Measurements from ENCODE around the gene SDHB. TPM values are rescaled to one million over a fixed set of nuclear protein-coding genes. Genes with fewer than 3 reads are reported as not detected.

Gene SDHB
- total RNA-seq, 1 donor from 2014 or later, result 46.3 TPM

GRCh38 chr1:16986113-16986512, 67.7 kb downstream of the SDHB start:
- Mint-ChIP-seq H3K27ac (no peak overlapping the region), H3K36me3 (ENCODE audit: insufficient read depth) (peaks cover 5% of the 10 kb centered on the region), H3K9me3 (ENCODE audit: low read depth) (no peaks in the 10 kb centered on the region), H3K27me3 (peaks cover 4% of the 10 kb centered on the region), H3K4me3 (ENCODE audit: low read depth) (no peak overlapping the region), H3K4me1 (ENCODE audit: low read depth) (peaks cover 5% of the 10 kb centered on the region)
- no peak for TF ChIP-seq CTCF (IDR thresholded peaks at IDR 0.05; ENCODE audit: unreplicated experiment)
- no peak for DNase-seq (ENCODE audit: low spot score, unreplicated experiment)

- Mint-ChIP-seq H3K4me3 (ENCODE audit: low read depth) (no peak overlapping the region), H3K36me3 (ENCODE audit: insufficient read depth) (peaks cover 5% of the 10 kb centered on the region), H3K27ac (no peak overlapping the region), H3K27me3 (peaks cover 7% of the 10 kb centered on the region), H3K9me3 (ENCODE audit: low read depth) (no peaks in the 10 kb centered on the region), H3K4me1 (ENCODE audit: low read depth) (peaks cover 8% of the 10 kb centered on the region)
- no peak for TF ChIP-seq CTCF (IDR thresholded peaks at IDR 0.05; ENCODE audit: unreplicated experiment)
- no peak for DNase-seq (ENCODE audit: low spot score, unreplicated experiment)
These were observed 69.1 kb downstream of the SDHB start for GRCh38 chr1:16984717-16985116.

GRCh38 chr1:16983649-16984048, 70.2 kb downstream of the SDHB start:
- Mint-ChIP-seq H3K27ac (no peak overlapping the region), H3K36me3 (ENCODE audit: insufficient read depth) (peaks cover 4% of the 10 kb centered on the region), H3K4me3 (ENCODE audit: low read depth) (no peak overlapping the region), H3K27me3 (peaks cover 7% of the 10 kb centered on the region), H3K9me3 (ENCODE audit: low read depth) (no peaks in the 10 kb centered on the region), H3K4me1 (ENCODE audit: low read depth) (peaks cover 8% of the 10 kb centered on the region)
- no peak for DNase-seq (ENCODE audit: low spot score, unreplicated experiment)
- TF ChIP-seq CTCF (IDR thresholded peaks at IDR 0.05; ENCODE audit: unreplicated experiment), result no peak

GRCh38 chr1:16982902-16983301, 70.9 kb downstream of the SDHB start:
- Mint-ChIP-seq H3K27me3 (peaks cover 7% of the 10 kb centered on the region), H3K9me3 (ENCODE audit: low read depth) (no peaks in the 10 kb centered on the region), H3K4me1 (ENCODE audit: low read depth) (peaks cover 8% of the 10 kb centered on the region), H3K4me3 (ENCODE audit: low read depth) (peak overlapping the region; percentile 31), H3K36me3 (ENCODE audit: insufficient read depth) (peaks cover 4% of the 10 kb centered on the region), H3K27ac (no peak overlapping the region)
- TF ChIP-seq CTCF (IDR thresholded peaks at IDR 0.05; ENCODE audit: unreplicated experiment), result no peak
- no peak for DNase-seq (ENCODE audit: low spot score, unreplicated experiment)

GRCh38 chr1:16981269-16981849, 72.5 kb downstream of the SDHB start:
- peaks cover 10% of the 10 kb centered on the region for H3K4me1 Mint-ChIP-seq (ENCODE audit: low read depth)
- peak overlapping the region; percentile 77 for H3K4me3 Mint-ChIP-seq (ENCODE audit: low read depth)
- no peak for TF ChIP-seq CTCF (IDR thresholded peaks at IDR 0.05; ENCODE audit: unreplicated experiment)
- H3K27me3 Mint-ChIP-seq, result peaks cover 7% of the 10 kb centered on the region
- H3K27ac Mint-ChIP-seq, result peak overlapping the region; percentile 95
- H3K9me3 Mint-ChIP-seq (ENCODE audit: low read depth), result no peaks in the 10 kb centered on the region
- H3K36me3 Mint-ChIP-seq (ENCODE audit: insufficient read depth), result peaks cover 7% of the 10 kb centered on the region
- DNase-seq (ENCODE audit: low spot score, unreplicated experiment), result no peak
